Neural progenitor cell (in vitro differentiated cells): Measurements from ENCODE around the gene SERPINH1. TPM values are rescaled to one million over a fixed set of nuclear protein-coding genes. Genes with fewer than 3 reads are reported as not detected.

Experiments used
- DNase-seq: peaks from one replicate; pipeline ENCODE4 v3.0.0-alpha.2; 2016; ENCODE audit warnings: low spot score
- H2AFZ ChIP-seq: fragments of 200-600 bp; sonication (generic); replicated peaks from 2 replicates; pipeline ENCODE4 v1.6.1; 2016; ENCODE audit warnings: antibody characterized with exemption
- H3F3A ChIP-seq: fragments of 200-600 bp; sonication (generic); 2 replicates; pipeline ENCODE4 v1.6.1; 2016; ENCODE audit warnings: antibody characterized with exemption, low read depth
- H3K27ac ChIP-seq: fragments of 200-600 bp; sonication (generic); 2 replicates; pipeline ENCODE4 v1.5.1; 2016; ENCODE audit warnings: mild to moderate bottlenecking
- H3K27me3 ChIP-seq: fragments of 200-600 bp; sonication (generic); 2 replicates; pipeline ENCODE4 v1.6.1; 2016; ENCODE audit warnings: mild to moderate bottlenecking, moderate library complexity
- H3K36me3 ChIP-seq: fragments of 200-600 bp; sonication (generic); 2 replicates; pipeline ENCODE4 v1.5.1; 2016
- H3K4me1 ChIP-seq: fragments of 200-600 bp; sonication (generic); 2 replicates; pipeline ENCODE4 v1.6.1; 2016; ENCODE audit warnings: mixed run types
- H3K4me2 ChIP-seq: fragments of 200-600 bp; sonication (generic); 2 replicates; pipeline ENCODE4 v1.6.1; 2016
- H3K4me3 ChIP-seq: fragments of 200-600 bp; sonication (generic); 2 replicates; pipeline ENCODE4 v1.5.1; 2016
- H3K79me2 ChIP-seq: fragments of 200-600 bp; sonication (generic); 2 replicates; pipeline ENCODE4 v1.6.1; 2016; ENCODE audit warnings: low read depth
- H3K9ac ChIP-seq: fragments of 200-600 bp; sonication (generic); 2 replicates; pipeline ENCODE4 v1.6.1; 2016
- H3K9me3 ChIP-seq: fragments of 200-600 bp; sonication (generic); 2 replicates; pipeline ENCODE4 v1.5.1; 2016; ENCODE audit warnings: low read depth
- H4K20me1 ChIP-seq: fragments of 200-600 bp; sonication (generic); 2 replicates; pipeline ENCODE4 v1.6.1; 2016; ENCODE audit warnings: low read depth
- H3K27ac Mint-ChIP-seq: 3 replicates; pipeline ENCODE4 v1.8.0; 2021; ENCODE audit warnings: mixed read lengths
- H3K27me3 Mint-ChIP-seq: 2 replicates; pipeline ENCODE4 v1.8.0; 2022; ENCODE audit warnings: low read depth, mild to moderate bottlenecking, inconsistent platforms, moderate library complexity, mixed read lengths; ENCODE audit not compliant: insufficient read depth
- H3K36me3 Mint-ChIP-seq: 3 replicates; pipeline ENCODE4 v1.8.0; 2021; ENCODE audit warnings: mixed read lengths
- H3K4me1 Mint-ChIP-seq: 3 replicates; pipeline ENCODE4 v1.8.0; 2021; ENCODE audit warnings: mixed read lengths
- H3K4me3 Mint-ChIP-seq: 3 replicates; pipeline ENCODE4 v1.8.0; 2021; ENCODE audit warnings: mild to moderate bottlenecking, moderate library complexity, mixed read lengths
- H3K9me3 Mint-ChIP-seq: 3 replicates; pipeline ENCODE4 v1.8.0; 2020; ENCODE audit warnings: mixed read lengths
- EZH2 ChIP-seq: fragments of 200-600 bp; sonication (generic); IDR thresholded peaks from 2 replicates; pipeline ENCODE4 v1.6.1; 2017; ENCODE audit warnings: antibody characterized with exemption, mild to moderate bottlenecking, moderate library complexity
- EZH2phosphoT487 ChIP-seq: fragments of 200-600 bp; sonication (generic); IDR thresholded peaks from 2 replicates; pipeline ENCODE4 v1.6.1; 2017; ENCODE audit warnings: antibody characterized with exemption
- total RNA-seq: library from RNA; depleted of rRNA; stranded (reverse); fragments of >200 nt; gene quantifications from 2 replicates; pipeline ENCODE4 v1.2.3, GENCODE V29; 2015; ENCODE audit warnings: low replicate concordance
- TF ChIP-seq, protein P1 (sequence below): fragments of 200-600 bp; sonication (generic); IDR thresholded peaks from 2 replicates; pipeline ENCODE4 v1.5.1; 2017; ENCODE audit warnings: antibody characterized with exemption, mild to moderate bottlenecking

The SERPINH1 gene
- total RNA-seq, 1 donor from 2014 or later, result 219 TPM

- Mint-ChIP-seq H3K36me3 (peaks cover 11% of the 10 kb centered on the region), H3K27ac (peak overlapping the region; percentile 99), H3K4me3 (peak overlapping the region; percentile 95), H3K4me1 (peaks cover 63% of the 10 kb centered on the region), H3K27me3 (peaks cover 9% of the 10 kb centered on the region), H3K9me3 (no peaks in the 10 kb centered on the region)
- Histone ChIP-seq H3K36me3 (no peaks in the 10 kb centered on the region), H3F3A (peaks cover 56% of the 10 kb centered on the region), H3K9me3 (no peaks in the 10 kb centered on the region), H3K9ac (peak overlapping the region; percentile 85), H2AFZ (no peak overlapping the region), H3K4me3 (peak overlapping the region; percentile 77), H3K27me3 (no peaks in the 10 kb centered on the region), H3K4me2 (peak overlapping the region; percentile 94), H3K27ac (peak overlapping the region; percentile 94), H3K79me2 (peaks cover 65% of the 10 kb centered on the region), H4K20me1 (peaks cover 45% of the 10 kb centered on the region), H3K4me1 (peaks cover 46% of the 10 kb centered on the region)
- DNase-seq, result no peak
- TF ChIP-seq EZH2, result no peak
- no peak for TF ChIP-seq EZH2phosphoT487
Measured at GRCh38 chr11:75563501-75563977, 1.5 kb downstream of the SERPINH1 start.

DNA sequence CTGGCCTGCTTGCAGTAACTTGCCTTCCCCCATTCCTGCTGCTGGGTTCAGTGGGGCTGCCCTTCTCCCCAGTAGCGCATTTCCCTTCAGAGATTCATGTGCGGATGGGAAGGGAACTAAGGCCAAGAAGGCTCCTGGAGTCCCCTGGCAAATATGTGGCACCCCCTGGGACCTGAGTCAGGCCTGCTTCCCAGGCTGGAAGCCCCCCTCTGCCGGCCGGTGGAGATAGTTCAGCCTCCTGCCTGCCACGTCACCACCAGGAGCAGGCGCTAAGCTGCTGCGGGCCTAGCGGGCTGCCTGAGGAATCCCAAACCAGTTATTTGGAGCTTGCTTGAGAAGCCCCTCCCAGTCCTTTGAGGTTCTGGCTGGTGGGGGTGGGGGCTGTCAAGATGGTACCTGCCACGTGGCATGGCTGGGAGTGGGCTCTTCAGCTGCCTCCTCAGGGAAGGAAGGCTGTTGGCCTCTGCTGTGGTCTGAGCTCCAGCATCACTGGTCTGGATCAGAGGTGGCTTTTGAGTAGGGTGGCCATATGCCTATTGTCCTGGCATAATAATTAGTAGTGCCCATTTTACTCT lies 2.0 kb downstream of the SERPINH1 start:
- H3F3A ChIP-seq, result peaks cover 50% of the 10 kb centered on the region
- Mint-ChIP-seq H3K4me3 (peak overlapping the region; percentile 95), H3K9me3 (no peaks in the 10 kb centered on the region), H3K27me3 (peaks cover 6% of the 10 kb centered on the region), H3K36me3 (peaks cover 16% of the 10 kb centered on the region), H3K27ac (peak overlapping the region; percentile 99), H3K4me1 (peaks cover 59% of the 10 kb centered on the region)
- peaks cover 70% of the 10 kb centered on the region for H3K79me2 ChIP-seq
- peaks cover 44% of the 10 kb centered on the region for H3K4me1 ChIP-seq
- H2AFZ ChIP-seq, result no peak overlapping the region
- no peaks in the 10 kb centered on the region for H3K9me3 ChIP-seq
- H3K27ac ChIP-seq, result peak overlapping the region; percentile 94
- no peaks in the 10 kb centered on the region for H3K27me3 ChIP-seq
- peak overlapping the region; percentile 77 for H3K4me3 ChIP-seq
- H3K4me2 ChIP-seq, result peak overlapping the region; percentile 94
- peaks cover 46% of the 10 kb centered on the region for H4K20me1 ChIP-seq
- TF ChIP-seq, protein P1, sequence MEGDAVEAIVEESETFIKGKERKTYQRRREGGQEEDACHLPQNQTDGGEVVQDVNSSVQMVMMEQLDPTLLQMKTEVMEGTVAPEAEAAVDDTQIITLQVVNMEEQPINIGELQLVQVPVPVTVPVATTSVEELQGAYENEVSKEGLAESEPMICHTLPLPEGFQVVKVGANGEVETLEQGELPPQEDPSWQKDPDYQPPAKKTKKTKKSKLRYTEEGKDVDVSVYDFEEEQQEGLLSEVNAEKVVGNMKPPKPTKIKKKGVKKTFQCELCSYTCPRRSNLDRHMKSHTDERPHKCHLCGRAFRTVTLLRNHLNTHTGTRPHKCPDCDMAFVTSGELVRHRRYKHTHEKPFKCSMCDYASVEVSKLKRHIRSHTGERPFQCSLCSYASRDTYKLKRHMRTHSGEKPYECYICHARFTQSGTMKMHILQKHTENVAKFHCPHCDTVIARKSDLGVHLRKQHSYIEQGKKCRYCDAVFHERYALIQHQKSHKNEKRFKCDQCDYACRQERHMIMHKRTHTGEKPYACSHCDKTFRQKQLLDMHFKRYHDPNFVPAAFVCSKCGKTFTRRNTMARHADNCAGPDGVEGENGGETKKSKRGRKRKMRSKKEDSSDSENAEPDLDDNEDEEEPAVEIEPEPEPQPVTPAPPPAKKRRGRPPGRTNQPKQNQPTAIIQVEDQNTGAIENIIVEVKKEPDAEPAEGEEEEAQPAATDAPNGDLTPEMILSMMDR, result peak; percentile 62
- TF ChIP-seq EZH2, result no peak
- H3K9ac ChIP-seq, result peak overlapping the region; percentile 85
- H3K36me3 ChIP-seq, result no peaks in the 10 kb centered on the region
- DNase-seq, result peak; percentile 91

DNA sequence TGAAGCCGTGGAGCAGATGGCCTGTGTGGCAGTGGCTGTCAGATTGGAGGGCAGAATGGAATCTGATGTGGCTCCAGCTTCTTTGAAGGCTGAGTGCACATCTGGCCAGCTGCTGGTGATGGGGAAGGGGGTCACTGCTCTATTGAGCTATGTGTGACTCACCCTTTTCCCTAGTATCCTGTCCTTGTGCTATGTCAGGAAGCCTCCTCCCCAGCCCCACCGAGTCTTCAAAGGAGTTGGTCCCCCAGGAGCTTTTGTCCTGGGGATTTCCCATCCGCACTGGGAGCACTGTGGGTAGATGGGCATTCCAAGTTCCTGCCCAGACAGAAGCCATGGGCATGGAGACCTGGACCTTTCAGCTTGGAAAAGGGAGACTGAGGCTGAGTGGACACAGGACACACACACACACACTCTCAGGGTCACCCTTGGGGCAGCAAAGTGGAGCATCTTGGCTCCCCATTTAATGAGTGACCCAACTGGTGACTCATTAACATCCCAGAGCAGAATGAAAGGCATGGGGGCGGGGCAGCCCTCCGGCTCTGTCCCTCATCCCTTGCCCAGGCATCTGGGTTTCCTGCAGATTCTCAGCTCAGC lies 3.3 kb downstream of the SERPINH1 start:
- Mint-ChIP-seq H3K4me1 (peaks cover 46% of the 10 kb centered on the region), H3K27me3 (peaks cover 6% of the 10 kb centered on the region), H3K4me3 (peak overlapping the region; percentile 46), H3K27ac (peak overlapping the region; percentile 67), H3K9me3 (no peaks in the 10 kb centered on the region), H3K36me3 (peaks cover 19% of the 10 kb centered on the region)
- Histone ChIP-seq H3K9ac (no peak overlapping the region), H3K79me2 (peaks cover 81% of the 10 kb centered on the region), H3K27me3 (no peaks in the 10 kb centered on the region), H4K20me1 (peaks cover 46% of the 10 kb centered on the region), H3K4me2 (peak overlapping the region; percentile 94), H3K36me3 (no peaks in the 10 kb centered on the region), H3K27ac (no peak overlapping the region), H2AFZ (no peak overlapping the region), H3K4me1 (peaks cover 33% of the 10 kb centered on the region), H3F3A (peaks cover 41% of the 10 kb centered on the region), H3K9me3 (no peaks in the 10 kb centered on the region), H3K4me3 (no peak overlapping the region)
- no peak for DNase-seq
- TF ChIP-seq, protein P1, result no peak
- TF ChIP-seq EZH2 (no peak), EZH2phosphoT487 (no peak)
